Measurements from ENCODE around the gene AHNAK2.
"Not testable (repeated sequence)": the region's sequence is repeated elsewhere in the genome, so short reads cannot be mapped to it uniquely, and the experiment has no call there.

AHNAK2 gene

DNA sequence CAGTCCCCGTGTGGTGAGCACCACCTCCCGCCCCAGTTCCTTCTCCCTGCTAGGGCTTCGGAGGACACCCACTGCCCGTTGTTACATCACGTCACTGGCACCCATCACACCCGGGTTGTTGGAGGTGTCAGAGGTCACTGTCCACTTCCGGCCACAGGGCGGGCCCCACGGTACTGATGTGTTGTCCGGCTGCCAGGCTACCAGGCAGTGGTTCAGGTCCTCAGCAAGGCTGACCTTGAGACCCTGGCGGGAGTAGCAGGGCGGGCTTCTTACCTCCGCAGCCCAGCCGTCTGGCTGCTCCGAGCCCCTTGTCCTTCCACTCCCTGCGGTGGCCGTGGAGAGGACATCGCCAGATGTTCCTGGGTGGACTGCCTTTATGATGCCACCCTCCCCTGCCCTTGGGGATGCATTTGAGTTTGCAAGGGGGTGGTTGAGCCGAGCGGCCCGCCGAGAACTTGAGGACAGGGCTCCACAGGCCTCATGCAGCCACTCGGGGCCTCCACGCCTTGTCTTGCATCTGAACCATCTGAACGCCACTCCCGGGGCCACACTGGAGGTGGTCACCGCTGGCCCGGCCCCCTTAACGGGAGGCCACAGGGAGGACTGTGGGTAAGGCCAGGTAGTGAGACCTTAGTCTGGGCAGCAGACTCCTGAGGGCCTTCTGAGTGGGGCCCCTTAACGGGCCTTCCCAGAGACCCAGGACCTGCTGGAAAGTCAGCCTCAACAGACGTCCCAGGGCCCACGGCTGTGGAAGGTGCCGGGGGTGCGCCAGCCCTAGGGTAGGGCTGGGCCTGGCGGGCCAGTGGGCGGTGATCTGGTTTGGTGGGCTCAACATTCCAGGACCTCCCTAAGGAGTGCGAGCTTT, 80.6 kb downstream of the AHNAK2 start:
- no peak for TF ChIP-seq JUND (IDR thresholded peaks at IDR 0.05; ENCODE audit: low read depth)
- in situ Hi-C loops (cut with HindIII; ENCODE audit: low pct_unique_long_range_greater_than_20kb, low sequenced_read_pairs): no loop called here
- no peak for DNase-seq (ENCODE audit: low read depth in 1 of 2, low spot score in 1 of 2)

DNA sequence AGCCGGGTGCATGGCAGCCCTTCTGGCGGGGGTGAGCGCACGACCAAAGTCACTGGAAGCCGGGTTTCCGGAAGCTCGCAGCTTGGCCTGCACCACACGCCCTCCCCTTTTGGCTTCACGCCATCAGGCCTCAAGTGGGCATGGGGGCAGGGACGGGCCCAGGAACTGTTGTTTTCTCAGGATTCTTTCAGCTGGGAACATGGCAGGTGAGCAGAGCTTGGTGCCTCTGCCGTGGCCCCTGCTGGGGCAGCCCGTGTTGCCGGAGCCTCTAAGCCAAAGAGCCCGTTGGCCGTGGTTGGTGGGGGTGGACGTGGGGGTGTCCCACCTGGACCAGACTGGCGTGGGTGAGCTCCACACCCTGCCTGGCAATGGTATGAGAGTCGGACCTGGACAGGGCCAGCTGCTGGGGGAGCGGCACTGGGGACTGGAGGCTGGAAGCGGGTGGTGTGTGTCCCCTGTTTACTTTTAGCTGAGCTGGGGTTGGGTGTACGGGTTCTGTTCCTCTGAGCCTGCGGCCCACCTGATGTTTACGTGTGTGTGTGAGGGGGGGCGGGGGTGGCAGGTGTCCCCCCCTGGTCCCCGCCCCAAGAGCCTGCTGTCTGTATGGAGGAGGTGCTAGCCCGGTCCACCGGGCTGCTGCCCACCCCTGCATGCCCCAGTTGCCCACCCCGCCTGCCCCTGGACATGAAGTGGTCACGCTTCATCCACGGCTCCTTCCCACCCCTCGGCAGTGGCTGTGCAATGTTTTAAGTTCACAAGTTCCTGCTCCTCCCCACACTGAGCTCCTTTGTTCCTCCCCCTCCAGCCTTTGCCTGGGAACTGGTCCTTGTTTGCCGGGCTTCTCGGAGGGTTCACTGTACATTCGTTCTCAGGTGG, 82.2 kb downstream of the AHNAK2 start:
- DNase-seq (ENCODE audit: low read depth in 1 of 2, low spot score in 1 of 2): peak in 1 of 2 experiments; percentile 28
- in situ Hi-C loops (cut with HindIII; ENCODE audit: low pct_unique_long_range_greater_than_20kb, low sequenced_read_pairs): no loop called here
- no peak for TF ChIP-seq JUND (IDR thresholded peaks at IDR 0.05; ENCODE audit: low read depth)

DNA sequence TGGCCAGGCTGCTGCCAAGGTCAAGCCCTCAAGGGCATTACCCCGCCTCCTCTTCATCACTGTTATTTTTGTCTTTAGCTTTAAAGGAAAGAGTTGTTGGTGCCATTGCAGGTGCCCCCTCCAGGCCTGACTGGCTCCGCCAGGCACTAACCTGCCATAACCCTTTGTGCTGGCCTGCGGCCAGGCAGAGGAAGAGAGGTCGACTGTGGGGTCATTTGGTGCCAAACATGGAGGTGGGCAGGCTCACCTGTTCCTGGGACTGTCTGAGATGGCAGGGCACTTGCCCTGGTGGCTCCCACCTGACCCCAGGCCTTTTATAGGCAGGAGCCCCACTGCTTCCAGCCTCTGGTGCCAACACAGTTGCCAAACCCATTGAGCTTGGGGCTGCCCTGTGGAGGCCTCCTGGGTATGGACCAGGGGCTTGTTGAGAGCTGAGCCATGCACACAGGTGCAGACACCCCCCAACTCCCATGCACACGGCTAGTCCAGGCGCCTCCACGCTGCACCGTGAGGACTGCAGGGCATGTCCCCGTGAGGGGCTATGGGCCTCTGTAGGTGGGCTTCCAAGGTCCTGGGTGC, 82.9 kb downstream of the AHNAK2 start:
- no peak for DNase-seq (ENCODE audit: low read depth in 1 of 2, low spot score in 1 of 2)
- no peak for TF ChIP-seq JUND (IDR thresholded peaks at IDR 0.05; ENCODE audit: low read depth)
- in situ Hi-C loops (cut with HindIII; ENCODE audit: low pct_unique_long_range_greater_than_20kb, low sequenced_read_pairs): no loop called here

DNA sequence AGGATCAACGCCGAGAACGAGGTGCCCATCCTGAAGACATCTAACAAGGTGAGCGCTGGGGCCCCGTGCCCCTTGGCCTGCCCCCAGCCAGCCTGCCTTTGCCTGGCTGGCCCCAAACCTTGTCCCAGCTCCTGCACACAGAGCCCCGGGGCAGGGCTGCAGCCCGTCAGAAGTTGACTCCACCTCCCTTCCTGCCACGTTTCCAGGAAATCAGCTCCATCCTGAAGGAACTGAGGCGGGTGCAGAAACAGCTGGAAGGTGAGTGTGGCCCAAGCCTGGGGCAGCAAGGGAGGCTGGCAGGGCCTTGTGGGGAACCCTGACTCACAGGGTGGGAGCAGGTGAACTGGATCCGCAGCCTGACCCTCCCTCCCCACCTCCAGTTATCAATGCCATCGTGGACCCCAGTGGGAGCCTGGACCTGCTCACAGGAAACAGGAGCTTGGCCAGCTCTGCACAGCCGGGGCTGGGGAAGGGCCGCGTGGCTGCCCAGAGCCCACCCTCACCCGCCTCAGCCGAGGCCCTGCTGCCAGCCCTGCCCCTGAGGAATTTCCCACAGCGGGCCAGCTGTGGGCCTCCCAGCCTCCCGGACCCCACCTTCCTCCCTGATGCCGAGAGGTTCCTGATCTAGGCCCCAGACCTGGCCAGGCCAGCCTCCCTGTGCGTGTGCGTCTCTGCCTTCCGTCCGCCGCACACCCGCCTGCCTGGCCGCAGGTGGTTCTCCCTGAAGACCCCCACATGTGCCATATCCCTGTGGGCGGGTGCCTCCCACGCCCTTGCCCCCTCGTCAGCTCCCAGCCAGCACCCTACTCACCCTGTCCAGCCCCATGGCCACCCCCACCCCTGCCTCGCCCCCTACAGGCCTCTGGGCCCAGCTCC, 83.6 kb downstream of the AHNAK2 start:
- in situ Hi-C loops (cut with HindIII; ENCODE audit: low pct_unique_long_range_greater_than_20kb, low sequenced_read_pairs): no loop called here
- DNase-seq (ENCODE audit: low read depth in 1 of 2, low spot score in 1 of 2): no peak
- no peak for TF ChIP-seq JUND (IDR thresholded peaks at IDR 0.05; ENCODE audit: low read depth)

DNA sequence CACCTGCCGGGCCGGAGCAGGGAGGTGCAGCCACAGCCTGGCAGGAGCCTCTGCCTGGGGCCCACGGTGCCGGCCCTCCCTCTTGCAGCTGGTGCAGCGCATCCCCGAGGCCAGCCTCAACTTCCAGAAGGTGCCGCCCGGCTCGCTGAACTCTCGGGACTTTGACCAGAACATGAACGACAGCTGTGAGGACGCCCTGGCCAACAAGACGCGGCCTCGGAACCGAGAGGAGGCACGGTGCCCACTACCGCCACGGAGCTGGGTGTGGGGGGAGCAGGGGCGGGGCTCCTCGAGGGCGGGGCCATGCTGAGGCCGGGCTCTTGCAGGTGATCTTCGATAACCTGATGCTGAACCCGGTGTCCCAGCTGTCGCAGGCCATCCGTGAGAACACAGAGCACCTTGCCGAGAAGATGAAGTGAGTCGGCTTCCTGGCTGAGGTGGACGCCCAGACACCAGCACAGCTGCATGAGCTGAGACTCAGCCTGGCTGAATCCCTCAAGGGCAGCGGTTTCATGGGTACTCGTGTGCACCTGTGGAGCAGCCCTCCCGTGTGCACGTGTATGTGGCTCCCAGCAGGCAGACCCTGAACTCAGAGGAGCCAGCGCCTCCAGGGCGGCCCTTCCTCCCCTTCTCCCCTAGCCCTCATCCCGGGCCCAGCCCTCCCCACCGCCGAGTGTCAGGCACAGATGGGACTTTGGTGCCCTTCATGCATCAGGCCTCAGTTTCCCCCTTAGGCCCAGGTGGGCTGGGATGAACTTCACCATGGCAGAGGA, 84.6 kb downstream of the AHNAK2 start:
- no peak for DNase-seq (ENCODE audit: low read depth in 1 of 2, low spot score in 1 of 2)
- in situ Hi-C loops (cut with HindIII; ENCODE audit: low pct_unique_long_range_greater_than_20kb, low sequenced_read_pairs): no loop called here
- no peak for TF ChIP-seq JUND (IDR thresholded peaks at IDR 0.05; ENCODE audit: low read depth)

DNA sequence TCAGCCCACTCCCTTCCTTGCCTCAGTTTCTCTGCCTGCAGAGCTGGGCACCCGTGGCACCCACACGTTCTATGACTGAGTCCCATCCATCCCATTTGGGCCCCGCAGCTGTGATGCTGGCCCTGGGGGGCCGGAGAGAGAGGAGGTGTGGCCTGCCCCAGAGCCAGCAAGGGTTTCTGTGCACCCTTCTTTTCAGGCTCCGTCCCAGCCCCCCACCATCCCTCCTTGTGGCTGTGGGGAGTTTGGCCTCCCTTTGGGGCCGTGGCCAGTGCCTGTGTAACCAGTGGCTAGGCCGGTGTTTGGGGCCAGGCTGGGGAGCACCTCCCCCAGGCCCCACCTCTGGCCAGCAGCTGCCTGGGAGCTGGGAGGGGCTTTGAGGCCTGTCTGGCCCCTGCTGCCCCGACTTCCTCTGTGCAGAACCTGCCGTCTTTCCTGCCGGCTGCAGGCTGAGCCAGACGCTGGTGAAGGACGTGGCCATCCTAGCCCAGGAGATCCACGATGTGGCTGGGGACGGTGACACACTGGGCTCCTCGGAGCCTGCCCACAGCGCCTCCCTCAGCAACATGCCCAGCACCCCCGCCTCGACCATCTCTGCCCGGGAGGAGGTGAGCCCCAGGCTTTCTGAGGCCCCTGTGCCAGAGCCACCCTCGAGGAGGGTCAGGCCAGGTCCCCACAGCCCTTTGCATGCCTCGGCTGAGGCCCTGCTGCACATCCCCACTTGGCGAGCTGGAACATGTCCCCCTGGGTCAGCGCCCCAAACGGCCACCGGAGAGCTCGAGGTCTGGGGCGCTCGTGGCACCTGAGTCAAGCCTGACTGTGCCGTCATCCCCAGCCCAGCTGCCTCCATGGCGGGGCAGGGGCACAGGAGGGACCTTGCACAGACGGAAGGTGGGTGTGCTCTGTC, 85.4 kb downstream of the AHNAK2 start:
- no peak for TF ChIP-seq JUND (IDR thresholded peaks at IDR 0.05; ENCODE audit: low read depth)
- in situ Hi-C loops (cut with HindIII; ENCODE audit: low pct_unique_long_range_greater_than_20kb, low sequenced_read_pairs): no loop called here
- DNase-seq (ENCODE audit: low read depth in 1 of 2, low spot score in 1 of 2): no peak

DNA sequence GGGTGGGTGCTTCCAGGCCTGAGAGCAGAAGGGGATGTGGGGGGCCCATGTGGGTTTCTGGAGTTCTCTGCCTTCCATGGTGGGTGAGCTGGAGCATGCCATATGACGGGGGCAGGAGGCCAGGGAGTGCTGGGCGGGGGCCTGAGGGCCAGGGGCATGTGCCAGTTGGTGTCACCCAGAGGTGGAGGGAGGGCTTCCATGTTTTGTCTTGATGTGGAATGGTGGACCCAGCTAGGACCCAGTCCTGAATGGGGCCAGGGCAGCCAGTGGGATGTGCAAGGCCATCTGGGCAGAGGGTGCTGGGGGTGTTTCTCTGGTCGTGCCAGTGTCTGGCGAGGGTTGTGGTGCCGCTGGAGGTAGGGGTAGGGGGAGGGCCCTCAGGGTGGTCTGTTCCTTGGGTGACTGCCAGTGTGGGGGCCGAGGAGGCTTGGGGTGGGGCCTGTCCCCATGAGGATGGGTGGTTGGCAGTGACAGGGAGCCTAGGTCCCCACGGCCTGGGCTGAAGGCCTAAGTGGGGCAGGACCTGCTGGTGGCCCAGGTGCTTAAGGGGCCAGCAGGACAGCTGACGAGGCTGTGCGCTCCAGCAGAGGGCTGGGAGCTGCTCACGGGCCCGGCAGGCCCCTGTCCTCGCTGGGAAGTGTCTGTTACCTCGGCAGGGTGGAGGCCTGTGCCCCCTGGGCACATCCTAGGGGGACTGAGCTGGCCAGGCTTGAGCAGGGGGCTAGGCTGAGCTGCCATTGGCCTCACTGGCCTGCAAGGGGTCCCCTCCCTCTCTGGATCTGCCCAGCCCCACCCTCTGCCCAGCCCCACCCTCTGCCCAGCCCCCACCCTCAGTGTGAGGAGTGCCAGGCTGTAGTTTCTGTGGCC, 86.3 kb downstream of the AHNAK2 start:
- no peak for TF ChIP-seq JUND (IDR thresholded peaks at IDR 0.05; ENCODE audit: low read depth)
- in situ Hi-C loops (cut with HindIII; ENCODE audit: low pct_unique_long_range_greater_than_20kb, low sequenced_read_pairs): no loop called here
- no peak for DNase-seq (ENCODE audit: low read depth in 1 of 2, low spot score in 1 of 2)

DNA sequence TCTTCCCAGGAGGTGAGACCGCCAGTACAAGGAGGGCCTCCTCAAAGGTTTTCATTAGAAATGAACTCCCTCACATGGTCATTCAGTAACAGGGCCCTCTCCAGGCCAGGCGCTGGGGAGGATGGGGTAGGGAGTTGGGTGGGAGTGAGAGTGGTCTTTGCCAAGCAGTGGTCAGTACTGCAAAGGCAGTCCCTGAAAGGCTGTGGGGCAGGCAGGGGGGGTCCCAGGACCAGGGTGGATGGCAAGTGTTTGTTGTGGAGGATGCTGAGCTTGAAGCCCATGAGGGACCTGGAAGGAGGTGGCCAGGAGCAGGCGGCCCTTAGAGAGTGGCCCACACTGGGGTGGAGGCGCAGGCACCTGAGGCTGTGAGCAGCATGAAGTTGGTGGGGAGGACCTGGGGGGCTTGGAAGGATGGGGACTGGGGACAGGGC, 87.0 kb downstream of the AHNAK2 start:
- TF ChIP-seq JUND (IDR thresholded peaks at IDR 0.05; ENCODE audit: low read depth): no peak
- in situ Hi-C loops (cut with HindIII; ENCODE audit: low pct_unique_long_range_greater_than_20kb, low sequenced_read_pairs): no loop called here
- no peak for DNase-seq (ENCODE audit: low read depth in 1 of 2, low spot score in 1 of 2)

DNA sequence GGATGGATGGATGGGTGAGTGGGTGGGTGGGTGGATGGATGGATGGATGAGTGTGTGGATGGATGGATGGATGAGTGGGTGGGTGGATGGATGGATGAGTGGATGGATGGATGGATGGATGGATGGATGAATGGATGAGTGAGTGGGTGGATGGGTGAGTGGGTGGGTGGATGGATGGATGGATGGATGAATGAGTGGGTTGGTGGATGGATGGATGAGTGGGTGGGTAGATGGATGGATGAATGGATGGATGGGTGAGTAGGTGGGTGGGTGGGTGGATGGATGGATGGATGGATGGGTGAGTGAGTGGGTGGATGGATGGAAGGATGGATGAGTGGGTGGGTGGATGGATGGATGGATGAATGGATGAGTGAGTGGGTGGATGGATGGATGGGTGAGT, 87.9 kb downstream of the AHNAK2 start:
- in situ Hi-C loops (cut with HindIII; ENCODE audit: low pct_unique_long_range_greater_than_20kb, low sequenced_read_pairs); DNase-seq (ENCODE audit: low read depth in 1 of 2, low spot score in 1 of 2): not testable (repeated sequence)

DNA sequence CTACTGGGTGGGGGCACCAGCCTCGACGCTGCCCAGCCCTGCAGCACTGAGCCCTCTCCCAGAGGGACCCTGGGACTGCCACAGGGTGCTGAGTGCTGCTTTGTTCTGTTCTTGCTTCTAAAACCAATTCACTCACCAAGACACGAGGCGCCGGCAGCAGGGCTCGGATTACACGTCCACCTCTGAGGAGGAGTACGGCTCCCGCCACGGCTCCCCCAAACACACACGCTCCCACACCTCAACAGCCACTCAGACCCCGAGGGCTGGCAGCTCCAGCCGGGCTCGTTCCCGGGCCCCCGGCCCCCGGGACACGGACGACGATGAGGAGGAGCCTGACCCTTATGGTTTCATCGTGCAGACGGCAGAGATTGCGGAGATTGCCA, 88.8 kb downstream of the AHNAK2 start:
- TF ChIP-seq JUND (IDR thresholded peaks at IDR 0.05; ENCODE audit: low read depth): no peak
- in situ Hi-C loops (cut with HindIII; ENCODE audit: low pct_unique_long_range_greater_than_20kb, low sequenced_read_pairs): no loop called here
- DNase-seq (ENCODE audit: low read depth in 1 of 2, low spot score in 1 of 2): no peak

All from T47D (cell line).